HUES6 (cell line): Measurements from ENCODE around the gene ANTKMT.
"Not testable (repeated sequence)": the region's sequence is repeated elsewhere in the genome, so short reads cannot be mapped to it uniquely, and the experiment has no call there.

Experiments used
- H3K27ac ChIP-seq: 2 replicates; pipeline ENCODE4 v1.7.0; 2013; ENCODE audit warnings: low read depth, mild to moderate bottlenecking, low read length, inconsistent platforms
- H3K27me3 ChIP-seq: 2 replicates; pipeline ENCODE4 v1.6.1; 2013; ENCODE audit warnings: low read length; ENCODE audit not compliant: control insufficient read depth, insufficient read depth
- H3K36me3 ChIP-seq: 2 replicates; pipeline ENCODE4 v1.6.1; 2013; ENCODE audit warnings: low read length; ENCODE audit not compliant: control insufficient read depth, insufficient read depth
- H3K4me1 ChIP-seq: 2 replicates; pipeline ENCODE4 v1.6.1; 2013; ENCODE audit warnings: low read length; ENCODE audit not compliant: control insufficient read depth, insufficient read depth
- H3K4me3 ChIP-seq: 2 replicates; pipeline ENCODE4 v1.5.1; 2013; ENCODE audit warnings: low read depth, low read length
- H3K9ac ChIP-seq: one replicate; pipeline ENCODE4 v1.6.1; 2013; ENCODE audit warnings: mild to moderate bottlenecking, low read length
- H3K9me3 ChIP-seq: 2 replicates; pipeline ENCODE4 v1.6.1; 2013; ENCODE audit warnings: low read depth, low read length; ENCODE audit not compliant: control insufficient read depth, insufficient read depth

ANTKMT gene

GRCh38 chr16:742894-743293 lies 21.9 kb downstream of the ANTKMT start:
- H3K4me3 ChIP-seq, H3K36me3 ChIP-seq, H3K27me3 ChIP-seq, H3K9ac ChIP-seq, H3K27ac ChIP-seq, H3K9me3 ChIP-seq, H3K4me1 ChIP-seq: not testable (repeated sequence)

GRCh38 chr16:743794-744500 lies 23.0 kb downstream of the ANTKMT start:
- H3K4me3 ChIP-seq = no peak overlapping the region
- no peaks in the 10 kb centered on the region for H3K27me3 ChIP-seq
- no peak overlapping the region for H3K9ac ChIP-seq
- no peak overlapping the region for H3K27ac ChIP-seq
- peaks cover 4% of the 10 kb centered on the region; the same call in 1 of the 2 replicates for H3K4me1 ChIP-seq
- H3K36me3 ChIP-seq = no peaks in the 10 kb centered on the region
- no peaks in the 10 kb centered on the region for H3K9me3 ChIP-seq

- H3K4me3 ChIP-seq = no peak overlapping the region
- H3K9ac ChIP-seq = no peak overlapping the region
- H3K9me3 ChIP-seq = no peaks in the 10 kb centered on the region
- H3K36me3 ChIP-seq = no peaks in the 10 kb centered on the region
- peaks cover 2% of the 10 kb centered on the region for H3K4me1 ChIP-seq
- no peak overlapping the region for H3K27ac ChIP-seq
- no peaks in the 10 kb centered on the region for H3K27me3 ChIP-seq
These were observed 24.8 kb downstream of the ANTKMT start for GRCh38 chr16:745739-746138.

GRCh38 chr16:746637-747036 lies 25.7 kb downstream of the ANTKMT start:
- Histone ChIP-seq H3K27me3 (0 out of 2 replicates have a peak, but pooled peaks cover under 1% of the 10 kb centered on the region), H3K27ac (no peak overlapping the region)

GRCh38 chr16:747978-748746 lies 27.2 kb downstream of the ANTKMT start:
- Histone ChIP-seq H3K9ac (no peak overlapping the region), H3K27me3 (peaks cover 7% of the 10 kb centered on the region; the same call in 1 of the 2 replicates), H3K9me3 (no peaks in the 10 kb centered on the region), H3K4me1 (peaks cover 19% of the 10 kb centered on the region), H3K36me3 (no peaks in the 10 kb centered on the region), H3K4me3 (no peak overlapping the region), H3K27ac (no peak overlapping the region)

More at GRCh38 chr16:746637-747036, 25.7 kb downstream of the ANTKMT start:
- H3K4me3 ChIP-seq = no peak overlapping the region
- no peaks in the 10 kb centered on the region for H3K36me3 ChIP-seq
- no peaks in the 10 kb centered on the region for H3K9me3 ChIP-seq
- peaks cover 11% of the 10 kb centered on the region for H3K4me1 ChIP-seq
- no peak overlapping the region for H3K9ac ChIP-seq

GRCh38 chr16:749010-749409 lies 28.1 kb downstream of the ANTKMT start:
- peaks cover 7% of the 10 kb centered on the region; the same call in 1 of the 2 replicates for H3K27me3 ChIP-seq
- no peak overlapping the region for H3K27ac ChIP-seq
- no peaks in the 10 kb centered on the region for H3K9me3 ChIP-seq
- H3K4me1 ChIP-seq = peaks cover 19% of the 10 kb centered on the region
- no peak overlapping the region for H3K9ac ChIP-seq
- no peaks in the 10 kb centered on the region for H3K36me3 ChIP-seq
- H3K4me3 ChIP-seq = no peak overlapping the region

- no peak overlapping the region for H3K9ac ChIP-seq
- H3K36me3 ChIP-seq = no peaks in the 10 kb centered on the region
- peaks cover 19% of the 10 kb centered on the region for H3K4me1 ChIP-seq
- no peak overlapping the region for H3K4me3 ChIP-seq
- peaks cover 7% of the 10 kb centered on the region; the same call in 1 of the 2 replicates for H3K27me3 ChIP-seq
- H3K27ac ChIP-seq = no peak overlapping the region
- H3K9me3 ChIP-seq = no peaks in the 10 kb centered on the region
These were observed 29.5 kb downstream of the ANTKMT start for GRCh38 chr16:750485-750884.

- Histone ChIP-seq H3K27ac (no peak overlapping the region), H3K9ac (no peak overlapping the region), H3K36me3 (no peaks in the 10 kb centered on the region), H3K4me1 (peaks cover 19% of the 10 kb centered on the region), H3K4me3 (peak overlapping the region; percentile 28; the same call in 1 of the 2 replicates), H3K9me3 (no peaks in the 10 kb centered on the region), H3K27me3 (peaks cover 7% of the 10 kb centered on the region; the same call in 1 of the 2 replicates)
These were observed 30.4 kb downstream of the ANTKMT start for GRCh38 chr16:751152-752006.

- H3K9me3 ChIP-seq = no peaks in the 10 kb centered on the region
- peak overlapping the region; percentile 28; the same call in 1 of the 2 replicates for H3K4me3 ChIP-seq
- peaks cover 19% of the 10 kb centered on the region for H3K4me1 ChIP-seq
- no peaks in the 10 kb centered on the region for H3K36me3 ChIP-seq
- H3K27ac ChIP-seq = no peak overlapping the region
- no peak overlapping the region for H3K9ac ChIP-seq
- peaks cover 7% of the 10 kb centered on the region; the same call in 1 of the 2 replicates for H3K27me3 ChIP-seq
These were observed 31.0 kb downstream of the ANTKMT start for GRCh38 chr16:752007-752312.

- not testable (repeated sequence) for H3K4me3 ChIP-seq, H3K36me3 ChIP-seq, H3K27ac ChIP-seq, H3K9me3 ChIP-seq, H3K27me3 ChIP-seq, H3K9ac ChIP-seq
- peaks cover 19% of the 10 kb centered on the region for H3K4me1 ChIP-seq
These were observed 33.2 kb downstream of the ANTKMT start for GRCh38 chr16:754121-754607.
